Common myeloid progenitor, CD34-positive (primary cell): Measurements from ENCODE around the gene ATP6AP1.

Source experiments
- CTCF ChIA-PET: fragments of 350-600 bp; sonication (Branson Sonifier 250); formaldehyde crosslinking; loops from one replicate; lab custom pipeline; 2021; ENCODE audit warnings: antibody characterized with exemption; lab: Charles Lee
- POLR2A ChIA-PET: fragments of 350-600 bp; sonication (Branson Sonifier 250); formaldehyde crosslinking; loops from one replicate; lab custom pipeline; 2021; ENCODE audit warnings: antibody characterized with exemption; lab: Charles Lee
- DNase-seq, 3 donors: peaks; one replicate each; pipeline versions ENCODE4 v3.0.0 to v3.0.0-alpha.2; 2013
- H3K27ac ChIP-seq, 2 experiments: 1 replicate in 1 of 2; 2 replicates in 1 of 2; pipeline ENCODE4 v1.7.0; 2013; ENCODE audit warnings: inconsistent platforms in 2 of 2, low read length in 2 of 2, mild to moderate bottlenecking in 2 of 2, low read depth in 1 of 2, moderate library complexity in 1 of 2; ENCODE audit not compliant: severe bottlenecking in 2 of 2, insufficient read depth in 1 of 2, poor library complexity in 1 of 2
- H3K27me3 ChIP-seq, 5 experiments: replicated peaks in 2 of 5; 1 replicate in 3 of 5; 2 replicates in 2 of 5; pipeline versions ENCODE4 v1.6.1 to v1.7.0; 2013; ENCODE audit warnings: low read length in 4 of 5, mild to moderate bottlenecking in 2 of 5, moderate library complexity in 2 of 5, inconsistent platforms in 1 of 5; ENCODE audit not compliant: insufficient read depth in 5 of 5, control insufficient read depth in 4 of 5
- H3K36me3 ChIP-seq, 4 experiments: 1 replicate in 2 of 4; 2 replicates in 2 of 4; pipeline versions ENCODE4 v1.6.1 to v1.7.0; 2013; ENCODE audit warnings: low read length in 3 of 4, control low read depth in 1 of 4, mild to moderate bottlenecking in 1 of 4; ENCODE audit not compliant: control insufficient read depth in 4 of 4, insufficient read depth in 4 of 4
- H3K4me1 ChIP-seq, 4 experiments: 1 replicate in 3 of 4; 2 replicates in 1 of 4; pipeline versions ENCODE4 v1.6.1 to v1.7.1; 2013; ENCODE audit warnings: low read length in 3 of 4, mild to moderate bottlenecking in 3 of 4, control low read depth in 1 of 4, inconsistent platforms in 1 of 4, moderate library complexity in 1 of 4; ENCODE audit not compliant: control insufficient read depth in 4 of 4, insufficient read depth in 4 of 4; ENCODE audit errors: control extremely low read depth in 1 of 4
- H3K4me3 ChIP-seq, 7 experiments: 1 replicate in 4 of 7; 2 replicates in 3 of 7; pipeline versions ENCODE4 v1.5.1 to v1.7.0; 2013; ENCODE audit warnings: mild to moderate bottlenecking in 7 of 7, low read length in 6 of 7, moderate library complexity in 6 of 7, inconsistent platforms in 2 of 7, low read depth in 2 of 7, control low read depth in 1 of 7; ENCODE audit not compliant: insufficient read depth in 4 of 7, control insufficient read depth in 1 of 7; ENCODE audit errors: extremely low read depth in 1 of 7
- H3K9me3 ChIP-seq, 5 experiments: 1 replicate in 4 of 5; 2 replicates in 1 of 5; pipeline versions ENCODE4 v1.6.1 to v1.7.1; 2013; ENCODE audit warnings: low read length in 4 of 5, mild to moderate bottlenecking in 2 of 5, inconsistent platforms in 1 of 5, low read depth in 1 of 5, moderate library complexity in 1 of 5; ENCODE audit not compliant: control insufficient read depth in 4 of 5, insufficient read depth in 2 of 5; ENCODE audit errors: control extremely low read depth in 1 of 5
- WGBS: methylation state at CpG from one replicate; pipeline ENCODE4 v1.1.5; 2013; ENCODE audit not compliant: insufficient coverage; 5-methylcytosine and 5-hydroxymethylcytosine counted together

Gene ATP6AP1

DNA sequence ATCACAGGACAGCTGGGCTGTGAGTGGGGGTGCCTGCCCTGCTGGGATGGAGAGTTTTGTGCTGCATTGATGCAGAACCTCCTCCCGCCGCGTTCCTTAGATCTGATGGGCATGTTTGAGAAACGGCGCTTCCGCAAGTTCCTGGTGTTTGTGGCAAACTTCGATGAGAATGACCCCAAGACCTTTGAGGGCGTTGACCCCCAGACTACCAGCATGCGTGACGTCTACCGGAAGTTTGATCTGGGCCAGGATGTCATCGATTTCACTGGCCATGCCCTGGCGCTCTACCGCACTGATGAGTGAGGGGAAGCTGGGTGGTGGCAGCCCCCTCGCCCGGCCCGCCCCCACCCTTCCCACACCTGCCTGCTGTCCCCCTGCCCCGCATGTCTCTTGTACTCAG, 11.4 kb downstream of the ATP6AP1 start:
- Histone ChIP-seq H3K36me3 (peaks cover 3 to 39% (median 20%) of the 10 kb centered on the region in 4 experiments), H3K4me1 (peaks cover 0 to 28% (median 15%) of the 10 kb centered on the region in 4 experiments), H3K27ac (no peak overlapping the region), H3K9me3 (peaks cover 0 to 9% (median 0%) of the 10 kb centered on the region in 5 experiments), H3K4me3 (no peak overlapping the region), H3K27me3 (no peaks in the 10 kb centered on the region)
- CTCF ChIA-PET, result no interaction called here
- WGBS, result 95% methylated on average over 8 of the region's 18 CpGs
- POLR2A ChIA-PET, result no interaction called here
- DNase-seq, result no peak

DNA sequence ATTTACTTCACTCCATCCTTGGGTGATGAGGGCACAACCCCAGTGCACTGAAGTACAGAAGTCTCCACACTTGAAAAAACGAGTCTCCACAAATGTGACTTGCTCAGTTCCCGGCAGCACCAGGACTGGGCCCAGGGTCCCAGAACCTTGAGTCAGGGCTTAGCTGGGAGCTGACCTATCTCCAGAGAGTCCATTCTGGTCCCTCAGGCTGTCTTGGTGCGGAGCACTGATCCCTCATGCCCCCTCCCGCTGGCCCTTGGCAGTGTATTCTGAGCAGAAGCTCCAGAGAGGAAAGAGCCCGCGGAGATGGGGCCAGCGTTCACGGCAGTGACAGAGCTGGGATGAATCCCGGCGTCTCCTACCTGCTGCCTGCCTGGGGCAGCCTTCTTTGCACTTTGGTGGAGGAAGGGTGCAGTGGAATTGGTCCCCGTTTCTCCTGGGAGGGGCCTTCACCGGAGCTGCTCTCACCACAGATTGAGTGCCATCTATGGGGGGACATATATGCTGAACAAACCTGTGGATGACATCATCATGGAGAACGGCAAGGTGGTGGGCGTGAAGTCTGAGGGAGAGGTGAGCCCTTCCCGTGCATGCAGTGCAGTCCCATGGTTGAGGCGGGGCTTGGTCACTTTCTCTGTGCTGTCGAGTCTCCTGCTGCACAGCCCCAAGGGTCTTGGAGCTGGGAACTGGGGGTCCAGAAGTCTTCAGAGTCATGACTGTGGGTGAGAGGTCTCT, 12.3 kb downstream of the ATP6AP1 start:
- no peaks in the 10 kb centered on the region for H3K27me3 ChIP-seq
- DNase-seq, result no peak
- ChIA-PET POLR2A (interaction anchor here (0.8 kb wide), 1 partner anchor 9 kb away, joined by 3 read pairs; no protein-coding TSS in a partner anchor), CTCF (interaction anchor here (1.2 kb wide), 1 partner anchor 41 kb away, joined by 3 read pairs; no protein-coding TSS in a partner anchor)
- 89% methylated on average over 13 of the region's 17 CpGs for WGBS
- peaks cover 0 to 28% (median 18%) of the 10 kb centered on the region in 4 experiments for H3K4me1 ChIP-seq
- peaks cover 0 to 9% (median 0%) of the 10 kb centered on the region in 5 experiments for H3K9me3 ChIP-seq
- H3K36me3 ChIP-seq, result peaks cover 3 to 30% (median 20%) of the 10 kb centered on the region in 4 experiments
- H3K27ac ChIP-seq, result no peak overlapping the region
- H3K4me3 ChIP-seq, result no peak overlapping the region

DNA sequence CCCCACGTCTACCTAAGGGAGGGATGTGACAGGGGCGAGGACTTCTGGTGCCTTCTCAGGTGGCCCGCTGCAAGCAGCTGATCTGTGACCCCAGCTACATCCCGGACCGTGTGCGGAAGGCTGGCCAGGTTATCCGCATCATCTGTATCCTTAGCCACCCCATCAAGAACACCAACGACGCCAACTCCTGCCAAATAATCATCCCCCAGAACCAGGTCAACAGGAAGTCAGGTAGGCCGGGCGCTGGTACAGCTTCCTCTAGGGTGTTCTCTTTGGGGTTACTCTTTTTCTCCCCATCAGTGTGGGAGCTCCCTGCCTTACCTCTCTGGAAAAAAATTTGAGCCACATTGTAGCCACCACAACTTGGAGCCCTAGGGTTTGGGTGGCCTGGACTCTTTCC, 13.1 kb downstream of the ATP6AP1 start:
- Histone ChIP-seq H3K9me3 (peaks cover 0 to 3% (median 0%) of the 10 kb centered on the region in 5 experiments), H3K4me1 (peaks cover 0 to 22% (median 18%) of the 10 kb centered on the region in 4 experiments), H3K27ac (no peak overlapping the region), H3K27me3 (peaks cover 0 to 5% (median 0%) of the 10 kb centered on the region in 5 experiments), H3K4me3 (no peak overlapping the region), H3K36me3 (peaks cover 3 to 33% (median 20%) of the 10 kb centered on the region in 4 experiments)
- DNase-seq, result no peak
- WGBS, result 97% methylated on average over 9 of the region's 11 CpGs
- ChIA-PET POLR2A (interaction anchor here (0.8 kb wide), 1 partner anchor 10 kb away, joined by 3 read pairs; no protein-coding TSS in a partner anchor), CTCF (interaction anchor here (1.1 to 1.2 kb wide), 2 partner anchors 11 to 40 kb away, joined by 3 to 4 read pairs; no protein-coding TSS in a partner anchor)

DNA sequence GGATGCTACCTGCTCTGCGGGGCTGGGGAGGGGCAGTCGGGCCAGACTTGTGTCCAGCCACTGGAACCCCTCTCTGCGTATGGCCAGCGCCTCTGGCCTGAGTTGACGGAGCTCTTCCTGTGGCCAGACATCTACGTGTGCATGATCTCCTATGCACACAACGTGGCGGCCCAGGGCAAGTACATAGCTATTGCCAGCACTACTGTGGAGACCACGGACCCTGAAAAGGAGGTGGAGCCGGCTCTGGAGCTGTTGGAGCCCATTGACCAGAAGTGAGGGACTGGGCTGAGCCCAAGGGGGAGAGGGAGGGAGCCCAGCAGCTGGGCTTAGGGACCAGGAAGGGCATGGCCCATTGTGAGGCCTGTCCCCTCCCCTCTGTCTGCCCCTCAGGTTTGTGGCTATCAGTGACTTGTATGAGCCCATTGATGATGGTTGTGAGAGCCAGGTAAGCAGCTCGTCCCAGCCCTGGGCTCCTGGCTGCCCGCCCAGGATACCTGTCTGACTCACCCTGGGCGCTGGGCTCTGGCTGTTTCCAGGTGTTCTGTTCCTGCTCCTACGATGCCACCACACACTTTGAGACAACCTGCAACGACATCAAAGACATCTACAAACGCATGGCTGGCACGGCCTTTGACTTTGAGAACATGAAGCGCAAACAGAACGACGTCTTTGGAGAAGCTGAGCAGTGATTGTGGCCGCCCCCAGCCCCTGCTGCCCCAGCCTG, 13.7 kb downstream of the ATP6AP1 start:
- Histone ChIP-seq H3K36me3 (peaks cover 3 to 38% (median 20%) of the 10 kb centered on the region in 4 experiments), H3K27ac (no peak overlapping the region), H3K9me3 (peaks cover 0 to 3% (median 0%) of the 10 kb centered on the region in 5 experiments), H3K4me3 (no peak overlapping the region), H3K4me1 (peaks cover 0 to 22% (median 18%) of the 10 kb centered on the region in 4 experiments), H3K27me3 (peaks cover 0 to 5% (median 0%) of the 10 kb centered on the region in 5 experiments)
- POLR2A ChIA-PET, result no interaction called here
- DNase-seq, result no peak
- 92% methylated on average over 19 of the region's 21 CpGs for WGBS
- CTCF ChIA-PET, result interaction anchor here (1.1 to 1.3 kb wide), 3 partner anchors 12 to 69 kb away, joined by 3 to 4 read pairs (median 3); no protein-coding TSS in a partner anchor

DNA sequence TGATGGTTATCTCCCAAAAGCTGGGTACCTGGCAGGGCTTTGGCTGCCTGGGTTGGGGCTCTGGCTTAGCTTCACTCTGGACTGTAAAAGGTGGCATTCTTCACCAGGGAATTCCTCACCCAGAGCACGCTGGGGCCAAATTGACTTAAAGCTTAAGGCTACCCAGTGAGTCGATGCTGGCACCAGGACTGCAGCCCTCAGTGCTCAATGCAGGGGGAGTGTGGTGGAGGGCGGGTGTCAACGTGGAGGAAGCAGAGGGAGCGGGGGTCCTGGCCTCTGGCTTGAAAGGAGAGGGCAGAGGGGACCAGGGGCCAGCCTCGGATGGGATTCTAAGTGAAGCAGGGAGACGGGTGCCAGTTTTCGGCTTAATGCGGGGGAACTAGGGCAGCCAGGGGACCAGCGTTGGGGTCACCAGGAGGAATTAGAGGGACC, 15.0 kb downstream of the ATP6AP1 start:
- no peak overlapping the region for H3K27ac ChIP-seq

DNA sequence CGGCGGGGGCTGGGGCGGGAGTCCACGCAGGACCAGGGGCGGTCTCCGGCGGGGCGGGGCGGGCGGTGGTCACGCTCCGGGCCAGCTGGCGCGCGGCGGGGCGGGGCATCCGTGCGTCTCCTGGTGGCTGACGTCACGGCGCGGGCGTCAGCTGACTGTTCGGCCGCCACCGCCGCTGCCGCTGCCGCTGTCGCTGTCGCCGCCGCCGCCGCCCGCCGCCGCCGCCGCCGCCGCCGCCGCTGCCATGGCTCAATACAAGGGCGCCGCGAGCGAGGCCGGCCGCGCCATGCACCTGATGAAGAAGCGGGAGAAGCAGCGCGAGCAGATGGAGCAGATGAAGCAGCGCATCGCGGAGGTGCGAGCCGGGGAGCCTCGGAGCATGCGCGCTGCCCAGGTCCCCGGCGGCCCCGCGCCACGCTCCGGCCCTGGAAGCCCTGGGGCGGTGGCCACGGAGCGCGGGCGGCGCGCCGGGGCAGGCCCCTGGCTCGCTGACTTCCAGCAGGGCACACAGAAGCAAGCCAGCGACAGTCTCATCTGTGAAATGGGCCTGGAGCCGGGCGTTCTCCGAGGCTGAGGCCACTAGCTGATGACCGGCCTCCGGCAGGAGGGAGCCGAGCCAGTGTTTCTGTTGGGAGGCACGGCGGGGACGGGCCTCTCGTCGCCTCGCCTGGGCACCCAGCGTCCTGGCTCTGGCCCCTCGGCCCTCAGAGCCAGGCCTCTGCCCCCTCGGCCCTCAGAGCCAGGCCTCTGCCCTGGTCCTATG, 15.7 kb downstream of the ATP6AP1 start, which contains the start of gene FAM50A:
Gene FAM50A, plus strand, starts transcription at position 150 of the 763 bp plus-strand sequence. Its CDS starts 95 bp downstream, at position 245.
- peaks cover 3 to 44% (median 19%) of the 10 kb centered on the region in 4 experiments for H3K36me3 ChIP-seq
- ChIA-PET POLR2A (no interaction called here), CTCF (interaction anchor here (1.3 kb wide), 1 partner anchor 71 kb away, joined by 3 read pairs; no protein-coding TSS in a partner anchor)
- peaks cover 0 to 15% (median 12%) of the 10 kb centered on the region in 4 experiments for H3K4me1 ChIP-seq
- DNase-seq, result peak; percentile 42 to 68 (median 52)
- H3K4me3 ChIP-seq, result peak within 1 kb of the TSS in 6 of 7 experiments; percentile 15 to 70 (median 44)
- H3K9me3 ChIP-seq, result no peaks in the 10 kb centered on the region
- H3K27me3 ChIP-seq, result peaks cover 0 to 5% (median 0%) of the 10 kb centered on the region in 5 experiments
- no peak within 1 kb of the TSS for H3K27ac ChIP-seq
- WGBS, result 27% methylated on average over 85 of the region's 94 CpGs

More for the DNA sequence above, 15.0 kb downstream of the ATP6AP1 start:
- Histone ChIP-seq H3K4me1 (peaks cover 0 to 15% (median 12%) of the 10 kb centered on the region in 4 experiments), H3K27me3 (peaks cover 0 to 5% (median 0%) of the 10 kb centered on the region in 5 experiments), H3K9me3 (no peaks in the 10 kb centered on the region), H3K36me3 (peaks cover 3 to 41% (median 22%) of the 10 kb centered on the region in 4 experiments), H3K4me3 (peak overlapping the region in 5 of 7 experiments; percentile 15 to 61 (median 30))
- DNase-seq, result peak in 1 of 3 donors; percentile 30
- ChIA-PET POLR2A (no interaction called here), CTCF (interaction anchor here (1.3 kb wide), 1 partner anchor 70 kb away, joined by 3 read pairs; no protein-coding TSS in a partner anchor)
- WGBS, result 33% methylated on average over 8 of the region's 10 CpGs
